ENCODE measurements around the gene ADRA1B. TPM values are rescaled to one million over a fixed set of nuclear protein-coding genes. Genes with fewer than 3 reads are reported as not detected.

Gene ADRA1B
- total RNA-seq, 2 donors from 2014 or later = 0.14 to 0.74 TPM

- Histone ChIP-seq H3K27me3 (replicated peaks; ENCODE audit: insufficient read depth) (no peaks in the 10 kb centered on the region), H3K4me3 (peak overlapping the region in 1 of 2 donors; percentile 16)
- 44% methylated on average over 44 of the region's 50 CpGs for WGBS
Measured at GRCh38 chr5:159972538-159973362, 56.5 kb downstream of the ADRA1B start.

GRCh38 chr5:159975462-159976019 is 59.3 kb downstream of the ADRA1B start:
- Histone ChIP-seq H3K4me1 (replicated peaks) (no peaks in the 10 kb centered on the region), H3K27ac (no peak overlapping the region), H3K27me3 (replicated peaks; ENCODE audit: insufficient read depth) (no peaks in the 10 kb centered on the region), H3K36me3 (no peaks in the 10 kb centered on the region), H3K4me3 (no peak overlapping the region), H3K9me3 (no peaks in the 10 kb centered on the region)
- WGBS = 79% methylated on average over 2 of the region's 2 CpGs
- intact Hi-C loops (cut with DNase I) = loop anchor here (10.0 kb wide), 1 partner anchor 641 kb away; the partner anchor contains the start of gene IL12B
- no peak for DNase-seq (ENCODE audit: low spot score)
- TF ChIP-seq CTCF (IDR thresholded peaks at IDR 0.05) (no peak), POLR2A (IDR thresholded peaks at IDR 0.05) (no peak), POLR2AphosphoS5 (IDR thresholded peaks at IDR 0.05) (no peak)

More at GRCh38 chr5:159972538-159973362, 56.5 kb downstream of the ADRA1B start:
- no peak for TF ChIP-seq POLR2A (IDR thresholded peaks at IDR 0.05)
- Histone ChIP-seq H3K4me1 (replicated peaks) (no peaks in the 10 kb centered on the region), H3K9me3 (no peaks in the 10 kb centered on the region), H3K27ac (no peak overlapping the region), H3K36me3 (no peaks in the 10 kb centered on the region)
- DNase-seq (ENCODE audit: low spot score) = no peak
- intact Hi-C loops (cut with DNase I) = loop anchor here (10.0 kb wide), 1 partner anchor 638 kb away; the partner anchor contains the start of gene IL12B

- Histone ChIP-seq H3K27ac (no peak overlapping the region), H3K27me3 (replicated peaks; ENCODE audit: insufficient read depth) (no peaks in the 10 kb centered on the region), H3K4me1 (replicated peaks) (no peaks in the 10 kb centered on the region), H3K4me3 (no peak overlapping the region), H3K36me3 (no peaks in the 10 kb centered on the region), H3K9me3 (no peaks in the 10 kb centered on the region)
- intact Hi-C loops (cut with DNase I) = loop anchor here (10.0 kb wide), 1 partner anchor 642 kb away; the partner anchor contains the start of gene IL12B
- TF ChIP-seq CTCF (IDR thresholded peaks at IDR 0.05) = no peak
- no peak for TF ChIP-seq POLR2A (IDR thresholded peaks at IDR 0.05)
- TF ChIP-seq POLR2AphosphoS5 (IDR thresholded peaks at IDR 0.05) = no peak
- 87% methylated on average over 3 of the region's 3 CpGs for WGBS
- DNase-seq (ENCODE audit: low spot score) = no peak
Measured at GRCh38 chr5:159976921-159977320, 60.6 kb downstream of the ADRA1B start.

GRCh38 chr5:159978358-159978757 is 62.1 kb downstream of the ADRA1B start:
- no peak for DNase-seq (ENCODE audit: low spot score)
- Histone ChIP-seq H3K27me3 (replicated peaks; ENCODE audit: insufficient read depth) (no peaks in the 10 kb centered on the region), H3K9me3 (no peaks in the 10 kb centered on the region), H3K36me3 (no peaks in the 10 kb centered on the region), H3K27ac (no peak overlapping the region), H3K4me1 (replicated peaks) (no peaks in the 10 kb centered on the region), H3K4me3 (no peak overlapping the region)
- WGBS = 10% methylated on average over 2 of the region's 2 CpGs
- intact Hi-C loops (cut with DNase I) = loop anchor here (10.0 kb wide), 1 partner anchor 644 kb away; the partner anchor contains the start of gene IL12B
- no peak for TF ChIP-seq POLR2AphosphoS5 (IDR thresholded peaks at IDR 0.05)
- TF ChIP-seq CTCF (IDR thresholded peaks at IDR 0.05) = no peak
- no peak for TF ChIP-seq POLR2A (IDR thresholded peaks at IDR 0.05)

GRCh38 chr5:159982421-159983173 is 66.3 kb downstream of the ADRA1B start:
- TF ChIP-seq POLR2A (IDR thresholded peaks at IDR 0.05) (no peak), POLR2AphosphoS5 (IDR thresholded peaks at IDR 0.05) (no peak), CTCF (IDR thresholded peaks at IDR 0.05) (no peak)
- Histone ChIP-seq H3K4me3 (no peak overlapping the region), H3K9me3 (no peaks in the 10 kb centered on the region), H3K27me3 (replicated peaks; ENCODE audit: insufficient read depth) (no peaks in the 10 kb centered on the region), H3K27ac (no peak overlapping the region), H3K4me1 (replicated peaks) (no peaks in the 10 kb centered on the region), H3K36me3 (no peaks in the 10 kb centered on the region)
- WGBS = 77% methylated on average over 7 of the region's 8 CpGs
- DNase-seq (ENCODE audit: low spot score) = no peak
- intact Hi-C loops (cut with DNase I) = loop anchor here (10.0 kb wide), 1 partner anchor 828 kb away; no protein-coding TSS in a partner anchor
